ENCODE measurements around the gene PIK3C3.

GRCh38 chr18:41955688-41956087, 654 bp downstream of the PIK3C3 start:
- no peak for TF ChIP-seq CTCF (IDR thresholded peaks at IDR 0.05)
- TF ChIP-seq POLR2A (IDR thresholded peaks at IDR 0.05) = no peak
